ENCODE data around the gene SYNE1. TPM values are rescaled to one million over a fixed set of nuclear protein-coding genes. Genes with fewer than 3 reads are reported as not detected.

Gene SYNE1
- total and polyA plus RNA-seq, 4 donors, result 10.2 to 105 (median 24.5) TPM

- TF ChIP-seq, protein P1, sequence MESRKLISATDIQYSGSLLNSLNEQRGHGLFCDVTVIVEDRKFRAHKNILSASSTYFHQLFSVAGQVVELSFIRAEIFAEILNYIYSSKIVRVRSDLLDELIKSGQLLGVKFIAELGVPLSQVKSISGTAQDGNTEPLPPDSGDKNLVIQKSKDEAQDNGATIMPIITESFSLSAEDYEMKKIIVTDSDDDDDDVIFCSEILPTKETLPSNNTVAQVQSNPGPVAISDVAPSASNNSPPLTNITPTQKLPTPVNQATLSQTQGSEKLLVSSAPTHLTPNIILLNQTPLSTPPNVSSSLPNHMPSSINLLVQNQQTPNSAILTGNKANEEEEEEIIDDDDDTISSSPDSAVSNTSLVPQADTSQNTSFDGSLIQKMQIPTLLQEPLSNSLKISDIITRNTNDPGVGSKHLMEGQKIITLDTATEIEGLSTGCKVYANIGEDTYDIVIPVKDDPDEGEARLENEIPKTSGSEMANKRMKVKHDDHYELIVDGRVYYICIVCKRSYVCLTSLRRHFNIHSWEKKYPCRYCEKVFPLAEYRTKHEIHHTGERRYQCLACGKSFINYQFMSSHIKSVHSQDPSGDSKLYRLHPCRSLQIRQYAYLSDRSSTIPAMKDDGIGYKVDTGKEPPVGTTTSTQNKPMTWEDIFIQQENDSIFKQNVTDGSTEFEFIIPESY (IDR thresholded peaks at IDR 0.05), result no peak
These were observed 5.6 kb upstream of the SYNE1 start (continued) for GRCh38 chr6:152642578-152643375.

- TF ChIP-seq FOXA1 (IDR thresholded peaks at IDR 0.05), result no peak
- no peak for DNase-seq (ENCODE audit: low spot score)
- Histone ChIP-seq H3K36me3 (ENCODE audit: control insufficient read depth in 4 of 4, insufficient read depth in 3 of 4, low read depth in 1 of 4, low read length in 3 of 4) (no peaks in the 10 kb centered on the region), H3K27ac (ENCODE audit: low read depth in 1 of 2, low read length in 2 of 2) (peak overlapping the region; percentile 42 to 61), H3K27me3 (ENCODE audit: control insufficient read depth in 4 of 4, insufficient read depth in 4 of 4, low read length in 3 of 4) (no peaks in the 10 kb centered on the region), H3K4me3 (ENCODE audit: low read depth in 1 of 3, low read length in 3 of 3) (peak overlapping the region; percentile 37 to 62 (median 38)), H3K4me1 (ENCODE audit: control insufficient read depth in 4 of 4, insufficient read depth in 4 of 4, low read length in 3 of 4) (peaks cover 0 to 16% (median 9%) of the 10 kb centered on the region in 4 donors), H3K9ac (ENCODE audit: low read depth in 1 of 2, low read length in 2 of 2) (no peak overlapping the region), H3K9me3 (ENCODE audit: control insufficient read depth in 4 of 4, low read length in 3 of 4) (no peaks in the 10 kb centered on the region)
- 2% methylated on average over 72 of the region's 72 CpGs for WGBS
These were observed 410 bp downstream of the SYNE1 start for GRCh38 chr6:152636609-152637295.

DNA sequence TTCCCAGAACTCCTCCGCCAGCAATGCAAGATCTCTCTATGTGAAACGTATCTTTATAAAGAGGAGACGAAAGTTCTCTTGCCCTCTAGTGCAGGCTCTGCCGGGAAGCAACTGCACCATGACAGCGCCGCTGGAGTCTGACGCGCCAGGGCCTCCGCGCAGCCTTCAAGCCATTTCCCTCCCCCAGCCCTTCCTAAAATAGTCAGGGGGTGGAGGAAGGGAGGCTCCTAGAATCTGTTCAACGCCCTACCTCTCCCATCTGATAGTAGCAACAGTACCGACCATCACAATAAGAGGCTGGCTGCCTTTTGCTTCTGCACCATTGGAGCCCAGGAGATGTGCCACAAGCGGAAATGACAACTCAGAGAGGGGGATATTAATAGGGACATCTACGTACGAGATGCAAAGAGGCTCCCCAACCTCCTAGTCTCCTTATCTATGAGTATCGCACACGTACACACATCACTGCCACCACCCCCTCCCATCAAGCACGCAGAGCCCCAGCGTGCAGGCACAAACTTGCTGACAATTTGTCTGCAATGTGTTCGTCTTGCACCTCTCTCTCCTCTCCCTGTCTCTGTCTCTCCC lies 1.0 kb downstream of the SYNE1 start:
- peaks cover 0 to 16% (median 9%) of the 10 kb centered on the region in 4 donors for H3K4me1 ChIP-seq (ENCODE audit: control insufficient read depth in 4 of 4, insufficient read depth in 4 of 4, low read length in 3 of 4)
- TF ChIP-seq JUND (IDR thresholded peaks at IDR 0.05), result no peak
- no peak for TF ChIP-seq HNF4G (IDR thresholded peaks at IDR 0.05)
- no peak for TF ChIP-seq GABPA (IDR thresholded peaks at IDR 0.05 in 1 of 2, conservative IDR thresholded peaks at IDR 0.05 in 1 of 2)
- no peak for TF ChIP-seq EGR1 (IDR thresholded peaks at IDR 0.05; ENCODE audit: low read depth in 2 of 2)
- TF ChIP-seq RAD21 (IDR thresholded peaks at IDR 0.05), result no peak
- no peak for TF ChIP-seq SP1 (IDR thresholded peaks at IDR 0.05)
- TF ChIP-seq NR2F2 (IDR thresholded peaks at IDR 0.05), result no peak
- TF ChIP-seq, protein P2, sequence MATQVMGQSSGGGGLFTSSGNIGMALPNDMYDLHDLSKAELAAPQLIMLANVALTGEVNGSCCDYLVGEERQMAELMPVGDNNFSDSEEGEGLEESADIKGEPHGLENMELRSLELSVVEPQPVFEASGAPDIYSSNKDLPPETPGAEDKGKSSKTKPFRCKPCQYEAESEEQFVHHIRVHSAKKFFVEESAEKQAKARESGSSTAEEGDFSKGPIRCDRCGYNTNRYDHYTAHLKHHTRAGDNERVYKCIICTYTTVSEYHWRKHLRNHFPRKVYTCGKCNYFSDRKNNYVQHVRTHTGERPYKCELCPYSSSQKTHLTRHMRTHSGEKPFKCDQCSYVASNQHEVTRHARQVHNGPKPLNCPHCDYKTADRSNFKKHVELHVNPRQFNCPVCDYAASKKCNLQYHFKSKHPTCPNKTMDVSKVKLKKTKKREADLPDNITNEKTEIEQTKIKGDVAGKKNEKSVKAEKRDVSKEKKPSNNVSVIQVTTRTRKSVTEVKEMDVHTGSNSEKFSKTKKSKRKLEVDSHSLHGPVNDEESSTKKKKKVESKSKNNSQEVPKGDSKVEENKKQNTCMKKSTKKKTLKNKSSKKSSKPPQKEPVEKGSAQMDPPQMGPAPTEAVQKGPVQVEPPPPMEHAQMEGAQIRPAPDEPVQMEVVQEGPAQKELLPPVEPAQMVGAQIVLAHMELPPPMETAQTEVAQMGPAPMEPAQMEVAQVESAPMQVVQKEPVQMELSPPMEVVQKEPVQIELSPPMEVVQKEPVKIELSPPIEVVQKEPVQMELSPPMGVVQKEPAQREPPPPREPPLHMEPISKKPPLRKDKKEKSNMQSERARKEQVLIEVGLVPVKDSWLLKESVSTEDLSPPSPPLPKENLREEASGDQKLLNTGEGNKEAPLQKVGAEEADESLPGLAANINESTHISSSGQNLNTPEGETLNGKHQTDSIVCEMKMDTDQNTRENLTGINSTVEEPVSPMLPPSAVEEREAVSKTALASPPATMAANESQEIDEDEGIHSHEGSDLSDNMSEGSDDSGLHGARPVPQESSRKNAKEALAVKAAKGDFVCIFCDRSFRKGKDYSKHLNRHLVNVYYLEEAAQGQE (IDR thresholded peaks at IDR 0.05), result no peak
- no peak for TF ChIP-seq MAX (IDR thresholded peaks at IDR 0.05)
- TF ChIP-seq, protein P3, sequence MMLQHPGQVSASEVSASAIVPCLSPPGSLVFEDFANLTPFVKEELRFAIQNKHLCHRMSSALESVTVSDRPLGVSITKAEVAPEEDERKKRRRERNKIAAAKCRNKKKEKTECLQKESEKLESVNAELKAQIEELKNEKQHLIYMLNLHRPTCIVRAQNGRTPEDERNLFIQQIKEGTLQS (IDR thresholded peaks at IDR 0.05), result no peak
- TF ChIP-seq TAF1 (conservative IDR thresholded peaks at IDR 0.05), result no peak
- no peak for TF ChIP-seq FOXA1 (IDR thresholded peaks at IDR 0.05)
- no peak for TF ChIP-seq CTCF (IDR thresholded peaks at IDR 0.05; ENCODE audit: low read depth, low read length, missing input control)
- no peak for TF ChIP-seq RXRA (IDR thresholded peaks at IDR 0.05)
- H3K27ac ChIP-seq (ENCODE audit: low read depth in 1 of 2, low read length in 2 of 2), result peak overlapping the region; percentile 42 to 61
- peak overlapping the region; percentile 37 to 62 (median 38) for H3K4me3 ChIP-seq (ENCODE audit: low read depth in 1 of 3, low read length in 3 of 3)
- DNase-seq (ENCODE audit: low spot score), result no peak
- no peaks in the 10 kb centered on the region for H3K9me3 ChIP-seq (ENCODE audit: control insufficient read depth in 4 of 4, low read length in 3 of 4)
- WGBS, result 7% methylated on average over 20 of the region's 20 CpGs
- no peaks in the 10 kb centered on the region for H3K27me3 ChIP-seq (ENCODE audit: control insufficient read depth in 4 of 4, insufficient read depth in 4 of 4, low read length in 3 of 4)
- no peaks in the 10 kb centered on the region for H3K36me3 ChIP-seq (ENCODE audit: control insufficient read depth in 4 of 4, insufficient read depth in 3 of 4, low read depth in 1 of 4, low read length in 3 of 4)
- no peak overlapping the region for H3K9ac ChIP-seq (ENCODE audit: low read depth in 1 of 2, low read length in 2 of 2)
